ENCODE results near the gene PITPNC1.

The PITPNC1 gene

GRCh38 chr17:67708378-67708777 is 331.3 kb downstream of the PITPNC1 start:
- TF ChIP-seq CTCF (IDR thresholded peaks at IDR 0.05; ENCODE audit: insufficient read depth, low read depth, low read length, missing control alignments), result no peak
- H3K4me3 ChIP-seq (ENCODE audit: low read length), result no peak overlapping the region
- no peak for DNase-seq (ENCODE audit: low read depth)

- no peak overlapping the region for H3K4me3 ChIP-seq (ENCODE audit: low read length)
- no peak for DNase-seq (ENCODE audit: low read depth)
- no peak for TF ChIP-seq CTCF (IDR thresholded peaks at IDR 0.05; ENCODE audit: insufficient read depth, low read depth, low read length, missing control alignments)
These were observed 334.8 kb downstream of the PITPNC1 start for GRCh38 chr17:67711916-67712315.

GRCh38 chr17:67712375-67712774 is 335.3 kb downstream of the PITPNC1 start:
- H3K4me3 ChIP-seq (ENCODE audit: low read length), result no peak overlapping the region
- DNase-seq (ENCODE audit: low read depth), result no peak
- no peak for TF ChIP-seq CTCF (IDR thresholded peaks at IDR 0.05; ENCODE audit: insufficient read depth, low read depth, low read length, missing control alignments)

- no peak for DNase-seq (ENCODE audit: low read depth)
- no peak for TF ChIP-seq CTCF (IDR thresholded peaks at IDR 0.05; ENCODE audit: insufficient read depth, low read depth, low read length, missing control alignments)
- H3K4me3 ChIP-seq (ENCODE audit: low read length), result no peak overlapping the region
These were observed 336.1 kb downstream of the PITPNC1 start for GRCh38 chr17:67713169-67713568.

- H3K4me3 ChIP-seq (ENCODE audit: low read length), result no peak overlapping the region
- TF ChIP-seq CTCF (IDR thresholded peaks at IDR 0.05; ENCODE audit: insufficient read depth, low read depth, low read length, missing control alignments), result no peak
- no peak for DNase-seq (ENCODE audit: low read depth)
These were observed 339.3 kb downstream of the PITPNC1 start for GRCh38 chr17:67716405-67716798.

- no peak for TF ChIP-seq CTCF (IDR thresholded peaks at IDR 0.05; ENCODE audit: insufficient read depth, low read depth, low read length, missing control alignments)
- no peak for DNase-seq (ENCODE audit: low read depth)
- peak overlapping the region; percentile 100 for H3K4me3 ChIP-seq (ENCODE audit: low read length)
These were observed 340.1 kb downstream of the PITPNC1 start for GRCh38 chr17:67717192-67717623.

GRCh38 chr17:67717624-67718324 is 340.7 kb downstream of the PITPNC1 start, which contains the start of gene NOL11:
NOL11 (plus strand) TSS chr17:67717936; CDS start chr17:67717948, 12 bp downstream.
- H3K4me3 ChIP-seq (ENCODE audit: low read length), result peak within 1 kb of the TSS; percentile 100
- TF ChIP-seq CTCF (IDR thresholded peaks at IDR 0.05; ENCODE audit: insufficient read depth, low read depth, low read length, missing control alignments), result peak; percentile 85
- peak; percentile 99 for DNase-seq (ENCODE audit: low read depth)
